ENCODE results near the gene EHD1. TPM values are rescaled to one million over a fixed set of nuclear protein-coding genes. Genes with fewer than 3 reads are reported as not detected.

EHD1 gene
- total RNA-seq, 6 donors from 2014 or later: 43.0 to 167 (median 103) TPM

DNA sequence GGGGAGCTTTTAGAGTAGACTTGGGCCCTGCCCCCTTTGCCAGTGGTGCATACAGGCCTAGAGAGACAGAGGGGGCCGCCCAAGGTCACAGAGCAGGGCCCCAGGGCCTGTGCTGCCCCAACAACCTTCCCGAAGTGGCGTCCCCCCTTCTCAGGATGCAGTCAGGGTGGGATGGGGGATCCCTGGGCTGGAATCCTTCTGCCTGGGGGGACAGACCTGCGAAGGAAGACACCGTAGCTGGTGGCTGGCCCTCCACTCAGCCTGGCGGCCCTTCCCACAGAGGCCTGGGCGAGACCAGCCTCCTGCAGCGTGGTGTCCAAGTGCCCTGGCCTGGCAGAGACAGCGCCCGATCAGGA, 14.4 kb upstream of the EHD1 start:
- Histone ChIP-seq H3K36me3 (peaks cover 0 to 32% (median 22%) of the 10 kb centered on the region in 4 donors), H3K9me3 (no peaks in the 10 kb centered on the region), H3K4me3 (peak overlapping the region in 1 of 4 donors; percentile 18), H3K4me1 (peaks cover 14 to 28% (median 18%) of the 10 kb centered on the region in 4 donors), H3K27me3 (no peaks in the 10 kb centered on the region), H3K27ac (no peak overlapping the region)
- TF ChIP-seq EP300 (IDR thresholded peaks at IDR 0.05) (no peak), POLR2AphosphoS5 (IDR thresholded peaks at IDR 0.05) (no peak), POLR2A (IDR thresholded peaks at IDR 0.05) (no peak)
- TF ChIP-seq, protein P1, sequence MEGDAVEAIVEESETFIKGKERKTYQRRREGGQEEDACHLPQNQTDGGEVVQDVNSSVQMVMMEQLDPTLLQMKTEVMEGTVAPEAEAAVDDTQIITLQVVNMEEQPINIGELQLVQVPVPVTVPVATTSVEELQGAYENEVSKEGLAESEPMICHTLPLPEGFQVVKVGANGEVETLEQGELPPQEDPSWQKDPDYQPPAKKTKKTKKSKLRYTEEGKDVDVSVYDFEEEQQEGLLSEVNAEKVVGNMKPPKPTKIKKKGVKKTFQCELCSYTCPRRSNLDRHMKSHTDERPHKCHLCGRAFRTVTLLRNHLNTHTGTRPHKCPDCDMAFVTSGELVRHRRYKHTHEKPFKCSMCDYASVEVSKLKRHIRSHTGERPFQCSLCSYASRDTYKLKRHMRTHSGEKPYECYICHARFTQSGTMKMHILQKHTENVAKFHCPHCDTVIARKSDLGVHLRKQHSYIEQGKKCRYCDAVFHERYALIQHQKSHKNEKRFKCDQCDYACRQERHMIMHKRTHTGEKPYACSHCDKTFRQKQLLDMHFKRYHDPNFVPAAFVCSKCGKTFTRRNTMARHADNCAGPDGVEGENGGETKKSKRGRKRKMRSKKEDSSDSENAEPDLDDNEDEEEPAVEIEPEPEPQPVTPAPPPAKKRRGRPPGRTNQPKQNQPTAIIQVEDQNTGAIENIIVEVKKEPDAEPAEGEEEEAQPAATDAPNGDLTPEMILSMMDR (IDR thresholded peaks at IDR 0.05): no peak
- 83 to 93% methylated on average over 2 to 10 of the region's 10 CpGs for WGBS, 2 donors
- ATAC-seq (ENCODE audit: low FRiP score in 2 of 2) (no peak), DNase-seq (peak in 1 of 2 donors; percentile 44)

DNA sequence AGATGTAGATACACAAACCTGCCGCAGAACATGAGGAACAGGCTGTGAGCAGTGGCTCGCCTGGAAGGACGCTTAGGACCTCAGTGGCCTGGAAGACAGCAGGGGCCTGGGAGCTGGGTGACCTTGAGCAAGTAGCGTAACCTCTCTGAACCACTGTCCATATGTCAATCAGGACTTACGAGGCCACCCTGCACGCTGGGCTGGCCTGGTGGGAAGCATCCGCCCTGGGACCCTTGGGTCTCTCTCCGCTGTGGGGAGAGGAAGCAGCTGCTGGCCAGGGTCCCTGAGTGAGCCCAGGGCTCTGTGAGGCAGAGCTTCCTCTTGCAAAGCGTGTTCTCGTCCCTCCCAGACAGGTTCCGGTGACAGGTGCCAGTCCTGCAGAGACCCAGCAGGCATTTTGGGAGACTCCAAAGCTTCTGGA, 14.0 kb upstream of the EHD1 start:
- peak in 1 of 2 donors; percentile 45 for DNase-seq
- WGBS, 2 donors: 77 to 83% methylated on average over 5 to 10 of the region's 11 CpGs
- no peak overlapping the region for H3K27ac ChIP-seq

DNA sequence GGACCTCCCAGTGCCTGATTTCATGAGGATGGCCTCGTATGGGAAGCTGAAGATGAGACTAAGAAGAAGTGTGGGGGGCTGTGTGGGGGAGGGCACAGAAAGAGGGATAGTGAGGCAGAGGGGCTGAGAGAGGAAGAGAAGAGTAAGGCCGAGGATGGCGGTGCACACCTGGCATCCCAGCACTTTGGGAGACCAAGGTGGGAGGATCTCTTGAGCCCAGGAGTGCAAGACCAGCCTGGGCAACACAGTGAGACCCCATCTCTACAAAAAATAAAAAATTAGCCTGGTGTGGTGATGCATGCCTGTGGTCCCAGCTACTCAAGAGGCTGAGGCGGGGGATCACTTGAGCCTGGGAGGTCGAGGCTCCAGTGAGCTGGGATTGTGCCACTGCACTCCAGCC, 13.5 kb upstream of the EHD1 start:
- TF ChIP-seq, protein P1 (IDR thresholded peaks at IDR 0.05): no peak
- TF ChIP-seq POLR2A (IDR thresholded peaks at IDR 0.05) (no peak), EP300 (IDR thresholded peaks at IDR 0.05) (no peak), POLR2AphosphoS5 (IDR thresholded peaks at IDR 0.05) (no peak)
- Histone ChIP-seq H3K4me1 (peaks cover 19 to 36% (median 23%) of the 10 kb centered on the region in 4 donors), H3K4me3 (no peak overlapping the region), H3K27me3 (no peaks in the 10 kb centered on the region), H3K27ac (no peak overlapping the region), H3K9me3 (no peaks in the 10 kb centered on the region), H3K36me3 (peaks cover 0 to 23% (median 14%) of the 10 kb centered on the region in 4 donors)
- ATAC-seq (ENCODE audit: low FRiP score in 2 of 2): no peak
- DNase-seq: no peak
- WGBS, 2 donors: 80 to 83% methylated on average over 5 of the region's 5 CpGs

More for the DNA sequence above, 14.0 kb upstream of the EHD1 start:
- H3K4me1 ChIP-seq: peaks cover 18 to 32% (median 21%) of the 10 kb centered on the region in 4 donors
- H3K27me3 ChIP-seq: no peaks in the 10 kb centered on the region
- no peaks in the 10 kb centered on the region for H3K9me3 ChIP-seq
- no peak for ATAC-seq (ENCODE audit: low FRiP score in 2 of 2)
- no peak for TF ChIP-seq POLR2AphosphoS5 (IDR thresholded peaks at IDR 0.05)
- no peak for TF ChIP-seq POLR2A (IDR thresholded peaks at IDR 0.05)
- TF ChIP-seq, protein P1 (IDR thresholded peaks at IDR 0.05): no peak
- TF ChIP-seq EP300 (IDR thresholded peaks at IDR 0.05): no peak
- peak overlapping the region in 1 of 4 donors; percentile 18 for H3K4me3 ChIP-seq
- peaks cover 0 to 28% (median 18%) of the 10 kb centered on the region in 4 donors for H3K36me3 ChIP-seq

DNA sequence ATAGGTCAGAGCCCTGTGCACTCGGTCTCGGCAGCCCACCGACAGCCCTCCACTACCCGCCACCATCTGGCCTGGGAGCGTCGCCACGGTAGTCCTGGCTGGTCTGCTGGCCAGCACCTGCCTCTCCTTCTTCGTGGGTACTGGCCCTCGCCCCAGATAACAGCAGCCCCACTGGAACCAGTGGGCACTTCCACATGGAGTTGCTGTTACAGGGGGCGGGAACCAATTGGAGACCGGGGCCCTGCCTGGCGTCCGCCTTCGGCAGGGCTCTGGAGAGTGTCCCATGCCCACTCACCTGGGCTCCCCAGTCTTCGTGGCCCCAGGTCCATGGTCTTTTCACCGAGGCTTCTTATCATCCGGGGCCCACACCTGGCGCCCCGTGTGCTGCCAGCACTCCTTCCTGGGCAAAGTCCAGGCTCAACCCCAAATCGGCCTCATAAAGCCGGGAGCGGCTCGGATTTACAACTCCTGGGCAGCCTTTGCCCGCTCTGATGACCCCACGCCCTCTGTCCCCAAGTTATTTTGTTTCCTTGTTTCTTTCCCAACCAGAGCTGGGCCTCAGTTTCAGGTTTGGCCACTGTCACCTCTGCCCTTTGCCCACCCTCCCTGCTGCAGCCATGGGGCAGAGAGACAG, 12.9 kb upstream of the EHD1 start:
- no peaks in the 10 kb centered on the region for H3K9me3 ChIP-seq
- H3K4me3 ChIP-seq: no peak overlapping the region
- H3K27ac ChIP-seq: no peak overlapping the region
- TF ChIP-seq POLR2A (IDR thresholded peaks at IDR 0.05) (no peak), EP300 (IDR thresholded peaks at IDR 0.05) (no peak), POLR2AphosphoS5 (IDR thresholded peaks at IDR 0.05) (no peak)
- TF ChIP-seq, protein P1 (IDR thresholded peaks at IDR 0.05): no peak
- ATAC-seq (ENCODE audit: low FRiP score in 2 of 2): no peak
- DNase-seq: peak in 1 of 2 donors; percentile 58
- WGBS, 2 donors: 81 to 93% methylated on average over 10 to 25 of the region's 25 CpGs
- H3K36me3 ChIP-seq: peaks cover 0 to 17% (median 8%) of the 10 kb centered on the region in 4 donors
- H3K4me1 ChIP-seq: peaks cover 19 to 36% (median 23%) of the 10 kb centered on the region in 4 donors
- H3K27me3 ChIP-seq: no peaks in the 10 kb centered on the region

Measured in upper lobe of left lung (tissue), 6 donors.